ENCODE results near the gene MED13L.
A peak's percentile ranks its signal among the peaks of the same experiment; 100 is the strongest.

MED13L gene

DNA sequence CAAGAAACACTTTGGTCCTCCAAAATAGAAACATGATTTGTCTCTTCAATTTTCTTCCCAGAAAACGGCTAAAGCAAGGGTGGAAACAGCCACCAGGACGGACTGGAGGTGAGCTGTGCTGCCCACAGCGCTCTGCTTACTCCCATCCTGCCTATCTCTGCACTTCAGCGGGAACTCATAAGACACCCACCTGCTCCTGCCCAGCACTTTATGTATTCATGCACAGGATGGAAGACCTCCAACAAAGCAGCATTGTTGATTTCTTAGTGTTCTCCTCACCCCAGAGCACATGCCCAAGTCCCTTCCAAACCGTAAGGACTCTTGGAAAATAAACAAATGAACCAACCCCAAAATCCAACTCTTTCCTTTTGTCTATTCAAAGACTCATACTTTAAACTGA is 277.2 kb downstream of the MED13L start (continued):
- TF ChIP-seq ZNF565 (CRISPR knock-in tag; conservative IDR thresholded peaks at IDR 0.05; ENCODE audit: low read depth): no peak

GRCh38 chr12:115999582-115999981 is 277.9 kb downstream of the MED13L start:
- TF ChIP-seq ZNF70 (CRISPR knock-in tag; IDR thresholded peaks at IDR 0.05) (no peak), PPARA (CRISPR knock-in tag; IDR thresholded peaks at IDR 0.05; ENCODE audit: borderline replicate concordance) (no peak), ISL1 (CRISPR knock-in tag; IDR thresholded peaks at IDR 0.05) (no peak), ZFP30 (CRISPR knock-in tag; IDR thresholded peaks at IDR 0.05) (no peak), TOX (CRISPR knock-in tag; IDR thresholded peaks at IDR 0.05; ENCODE audit: borderline replicate concordance) (no peak), GLIS3 (CRISPR knock-in tag; IDR thresholded peaks at IDR 0.05) (no peak), SNAI2 (CRISPR knock-in tag; IDR thresholded peaks at IDR 0.05) (no peak), RARB (CRISPR knock-in tag; IDR thresholded peaks at IDR 0.05) (no peak), ZFP3 (CRISPR knock-in tag; IDR thresholded peaks at IDR 0.05) (no peak), ZNF8 (CRISPR knock-in tag; IDR thresholded peaks at IDR 0.05) (no peak), BACH2 (CRISPR knock-in tag; IDR thresholded peaks at IDR 0.05; ENCODE audit: borderline replicate concordance) (no peak), OSR1 (CRISPR knock-in tag; IDR thresholded peaks at IDR 0.05) (no peak), TCF4 (CRISPR knock-in tag; IDR thresholded peaks at IDR 0.05; ENCODE audit: borderline replicate concordance) (no peak), CREB5 (CRISPR knock-in tag; IDR thresholded peaks at IDR 0.05; ENCODE audit: low read depth) (no peak), ESRRG (CRISPR knock-in tag; IDR thresholded peaks at IDR 0.05) (no peak), ZC3H10 (CRISPR knock-in tag; IDR thresholded peaks at IDR 0.05) (no peak), POU6F1 (CRISPR knock-in tag; IDR thresholded peaks at IDR 0.05; ENCODE audit: borderline replicate concordance, low read depth) (no peak), ARNTL (CRISPR knock-in tag; IDR thresholded peaks at IDR 0.05; ENCODE audit: borderline replicate concordance, low read depth) (no peak), CSDC2 (CRISPR knock-in tag; IDR thresholded peaks at IDR 0.05) (no peak)
- TF ChIP-seq, protein P1, sequence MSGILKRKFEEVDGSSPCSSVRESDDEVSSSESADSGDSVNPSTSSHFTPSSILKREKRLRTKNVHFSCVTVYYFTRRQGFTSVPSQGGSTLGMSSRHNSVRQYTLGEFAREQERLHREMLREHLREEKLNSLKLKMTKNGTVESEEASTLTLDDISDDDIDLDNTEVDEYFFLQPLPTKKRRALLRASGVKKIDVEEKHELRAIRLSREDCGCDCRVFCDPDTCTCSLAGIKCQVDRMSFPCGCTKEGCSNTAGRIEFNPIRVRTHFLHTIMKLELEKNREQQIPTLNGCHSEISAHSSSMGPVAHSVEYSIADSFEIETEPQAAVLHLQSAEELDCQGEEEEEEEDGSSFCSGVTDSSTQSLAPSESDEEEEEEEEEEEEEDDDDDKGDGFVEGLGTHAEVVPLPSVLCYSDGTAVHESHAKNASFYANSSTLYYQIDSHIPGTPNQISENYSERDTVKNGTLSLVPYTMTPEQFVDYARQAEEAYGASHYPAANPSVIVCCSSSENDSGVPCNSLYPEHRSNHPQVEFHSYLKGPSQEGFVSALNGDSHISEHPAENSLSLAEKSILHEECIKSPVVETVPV (CRISPR knock-in tag; IDR thresholded peaks at IDR 0.05): no peak
- ATAC-seq: no peak

GRCh38 chr12:115998794-115999478 is 278.6 kb downstream of the MED13L start:
- no peak for TF ChIP-seq OSR1 (CRISPR knock-in tag; IDR thresholded peaks at IDR 0.05)
- TF ChIP-seq TOX (CRISPR knock-in tag; IDR thresholded peaks at IDR 0.05; ENCODE audit: borderline replicate concordance): no peak
- no peak for TF ChIP-seq PATZ1 (CRISPR knock-in tag; IDR thresholded peaks at IDR 0.05; ENCODE audit: borderline replicate concordance)
- TF ChIP-seq ZC3H10 (CRISPR knock-in tag; IDR thresholded peaks at IDR 0.05): no peak
- no peak for ATAC-seq

DNA sequence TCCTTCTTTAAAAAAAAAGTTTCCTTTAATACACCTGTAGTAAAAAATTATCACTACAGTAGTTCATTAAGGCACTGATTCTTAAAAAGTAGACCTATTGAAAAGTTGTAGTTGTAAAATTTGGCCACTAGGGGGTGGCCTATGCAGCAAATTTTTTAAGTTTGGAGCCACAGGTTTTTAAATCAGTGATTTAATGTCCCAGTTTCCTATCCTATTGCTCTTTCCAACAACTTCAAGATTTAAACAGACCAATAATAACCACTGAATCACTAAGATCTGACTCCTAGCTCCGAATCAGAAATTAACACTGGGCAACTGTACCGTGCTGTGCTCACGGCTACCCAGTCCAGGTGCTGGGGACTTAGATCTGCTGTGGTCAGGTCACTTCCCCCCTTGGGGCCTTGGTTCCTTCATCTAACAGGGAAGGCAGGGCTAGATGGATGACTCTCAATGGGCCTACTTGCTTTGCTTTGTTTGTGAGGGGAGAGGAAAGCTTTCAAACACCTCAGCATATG is 279.3 kb downstream of the MED13L start:
- ATAC-seq: peak; percentile 69
- TF ChIP-seq BACH2 (CRISPR knock-in tag; IDR thresholded peaks at IDR 0.05; ENCODE audit: borderline replicate concordance) (no peak), ZNF8 (CRISPR knock-in tag; IDR thresholded peaks at IDR 0.05) (no peak), ZFP3 (CRISPR knock-in tag; IDR thresholded peaks at IDR 0.05) (no peak), TSHZ2 (CRISPR knock-in tag; IDR thresholded peaks at IDR 0.05) (no peak), SNAI2 (CRISPR knock-in tag; IDR thresholded peaks at IDR 0.05) (no peak), RARB (CRISPR knock-in tag; IDR thresholded peaks at IDR 0.05) (no peak)
